Measurements from ENCODE around the gene SYNC. TPM values are rescaled to one million over a fixed set of nuclear protein-coding genes. Genes with fewer than 3 reads are reported as not detected.
"Not testable (repeated sequence)": the region's sequence is repeated elsewhere in the genome, so short reads cannot be mapped to it uniquely, and the experiment has no call there.

The SYNC gene
- total and polyA plus RNA-seq, 3 experiments from 2014 or later = not detected

- H3K27me3 ChIP-seq (ENCODE audit: insufficient read depth, low read length, poor library complexity, severe bottlenecking); H3K4me1 ChIP-seq (ENCODE audit: insufficient read depth, low read length); H3K36me3 ChIP-seq (ENCODE audit: insufficient read depth, low read length); CTCF ChIA-PET; H3K4me1 Mint-ChIP-seq; POLR2A ChIA-PET; H3K9me3 Mint-ChIP-seq; H3K27ac ChIP-seq (ENCODE audit: low read depth, low read length); H3K4me3 Mint-ChIP-seq; H3K4me3 ChIP-seq (ENCODE audit: low read length); H3K9me3 ChIP-seq (ENCODE audit: low read length); H3K36me3 Mint-ChIP-seq; H3K27ac Mint-ChIP-seq; DNase-seq: not testable (repeated sequence)
- peaks cover 8 to 12% of the 10 kb centered on the region in 2 donors for H3K27me3 Mint-ChIP-seq
Measured at GRCh38 chr1:32696996-32697395, 5.6 kb downstream of the SYNC start.

GRCh38 chr1:32696041-32696440 lies 6.5 kb downstream of the SYNC start:
- no peak overlapping the region for H3K4me3 Mint-ChIP-seq
- no peaks in the 10 kb centered on the region for H3K9me3 Mint-ChIP-seq
- H3K4me1 Mint-ChIP-seq = peaks cover 0 to 7% (median 0%) of the 10 kb centered on the region in 3 donors
- Histone ChIP-seq H3K4me1 (ENCODE audit: insufficient read depth, low read length) (no peaks in the 10 kb centered on the region), H3K9me3 (ENCODE audit: low read length) (no peaks in the 10 kb centered on the region), H3K27ac (ENCODE audit: low read depth, low read length) (no peak overlapping the region), H3K36me3 (ENCODE audit: insufficient read depth, low read length) (no peaks in the 10 kb centered on the region), H3K4me3 (ENCODE audit: low read length) (no peak overlapping the region), H3K27me3 (ENCODE audit: insufficient read depth, low read length, poor library complexity, severe bottlenecking) (no peaks in the 10 kb centered on the region)
- peaks cover 0 to 5% (median 0%) of the 10 kb centered on the region in 3 donors for H3K36me3 Mint-ChIP-seq
- no peak for DNase-seq
- H3K27ac Mint-ChIP-seq = peak overlapping the region in 1 of 8 donors; percentile 52
- CTCF ChIA-PET = no interaction called here
- POLR2A ChIA-PET = interaction anchor here (0.6 kb wide), 1 partner anchor 98 kb away, joined by 4 read pairs; no protein-coding TSS in a partner anchor
- peaks cover under 1 to 6% of the 10 kb centered on the region in 2 donors for H3K27me3 Mint-ChIP-seq

DNA sequence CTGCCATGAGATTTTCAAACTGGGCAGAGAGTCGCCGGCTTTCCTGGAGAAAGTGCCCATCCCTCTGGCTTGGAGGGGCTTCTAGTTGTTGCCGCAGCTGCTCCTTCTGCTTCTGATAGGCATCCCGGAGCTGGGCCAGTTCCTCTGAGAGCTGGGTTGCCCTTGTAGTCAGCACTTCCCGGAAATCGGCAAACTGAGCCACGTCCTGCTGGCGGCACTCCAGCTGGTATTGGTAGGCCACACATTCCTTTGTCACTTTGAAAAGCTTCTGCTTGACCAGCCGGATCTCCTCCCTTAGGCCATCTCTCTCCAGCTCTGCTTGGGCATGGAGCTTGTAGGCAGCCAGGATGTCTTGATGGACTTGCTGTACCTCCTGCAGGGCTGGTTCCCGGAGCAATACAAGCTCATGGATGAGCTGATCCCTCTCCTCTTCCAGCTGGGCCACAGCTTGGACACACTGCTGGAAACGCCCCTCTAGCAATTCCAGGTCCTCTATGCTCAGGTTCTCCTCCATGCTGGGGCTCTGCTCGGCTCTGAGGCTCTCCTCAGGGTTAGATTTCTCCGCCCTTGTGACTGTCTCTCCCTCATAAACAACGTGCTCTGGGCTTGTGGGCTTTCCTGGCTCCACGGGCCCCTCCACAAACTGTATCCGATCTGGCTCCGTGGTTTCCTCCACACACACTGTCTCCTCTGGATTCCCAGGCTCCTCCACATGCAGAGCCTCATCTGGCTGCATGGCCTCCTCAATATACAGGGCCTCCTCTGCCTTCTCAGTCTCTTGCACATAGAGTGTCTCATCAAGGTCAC lies 7.3 kb downstream of the SYNC start:
- Histone ChIP-seq H3K36me3 (ENCODE audit: insufficient read depth, low read length) (no peaks in the 10 kb centered on the region), H3K4me1 (ENCODE audit: insufficient read depth, low read length) (no peaks in the 10 kb centered on the region), H3K4me3 (ENCODE audit: low read length) (no peak overlapping the region), H3K27ac (ENCODE audit: low read depth, low read length) (peak overlapping the region; percentile 16), H3K9me3 (ENCODE audit: low read length) (no peaks in the 10 kb centered on the region), H3K27me3 (ENCODE audit: insufficient read depth, low read length, poor library complexity, severe bottlenecking) (no peaks in the 10 kb centered on the region)
- peaks cover 0 to 5% (median 0%) of the 10 kb centered on the region in 3 donors for H3K36me3 Mint-ChIP-seq
- H3K27me3 Mint-ChIP-seq = peaks cover 0 to 6% of the 10 kb centered on the region in 2 donors
- no peaks in the 10 kb centered on the region for H3K9me3 Mint-ChIP-seq
- no peak overlapping the region for H3K4me3 Mint-ChIP-seq
- POLR2A ChIA-PET = interaction anchor here (0.6 kb wide), 1 partner anchor 97 kb away, joined by 4 read pairs; no protein-coding TSS in a partner anchor
- DNase-seq = no peak
- peak overlapping the region in 1 of 8 donors; percentile 2 for H3K27ac Mint-ChIP-seq
- peaks cover 0 to 7% (median 0%) of the 10 kb centered on the region in 3 donors for H3K4me1 Mint-ChIP-seq
- CTCF ChIA-PET = no interaction called here

- no peaks in the 10 kb centered on the region for H3K9me3 ChIP-seq (ENCODE audit: low read length)
- H3K27ac ChIP-seq (ENCODE audit: low read depth, low read length) = no peak overlapping the region
- DNase-seq = no peak
- H3K4me1 ChIP-seq (ENCODE audit: insufficient read depth, low read length) = no peaks in the 10 kb centered on the region
- POLR2A ChIA-PET = interaction anchor here (0.6 kb wide), 1 partner anchor 215 kb away, joined by 5 read pairs; no protein-coding TSS in a partner anchor
- H3K9me3 Mint-ChIP-seq = no peaks in the 10 kb centered on the region
- peaks cover 0 to 5% (median 0%) of the 10 kb centered on the region in 3 donors for H3K36me3 Mint-ChIP-seq
- peaks cover 0 to 2% of the 10 kb centered on the region in 2 donors for H3K27me3 Mint-ChIP-seq
- no peak overlapping the region for H3K4me3 ChIP-seq (ENCODE audit: low read length)
- H3K4me1 Mint-ChIP-seq = peaks cover 0 to 7% (median 0%) of the 10 kb centered on the region in 3 donors
- no peaks in the 10 kb centered on the region for H3K27me3 ChIP-seq (ENCODE audit: insufficient read depth, low read length, poor library complexity, severe bottlenecking)
- CTCF ChIA-PET = no interaction called here
- H3K36me3 ChIP-seq (ENCODE audit: insufficient read depth, low read length) = no peaks in the 10 kb centered on the region
- H3K4me3 Mint-ChIP-seq = no peak overlapping the region
- H3K27ac Mint-ChIP-seq = no peak overlapping the region
Measured at GRCh38 chr1:32693455-32694174, 9.0 kb downstream of the SYNC start.

- POLR2A ChIA-PET = no interaction called here
- H3K36me3 Mint-ChIP-seq = peaks cover 7 to 45% (median 11%) of the 10 kb centered on the region in 3 donors
- H3K4me1 Mint-ChIP-seq = no peaks in the 10 kb centered on the region
- H3K4me3 ChIP-seq (ENCODE audit: low read length) = no peak overlapping the region
- no peak overlapping the region for H3K27ac ChIP-seq (ENCODE audit: low read depth, low read length)
- H3K9me3 Mint-ChIP-seq = no peaks in the 10 kb centered on the region
- no peaks in the 10 kb centered on the region for H3K9me3 ChIP-seq (ENCODE audit: low read length)
- no peaks in the 10 kb centered on the region for H3K27me3 Mint-ChIP-seq
- H3K27me3 ChIP-seq (ENCODE audit: insufficient read depth, low read length, poor library complexity, severe bottlenecking) = no peaks in the 10 kb centered on the region
- CTCF ChIA-PET = interaction anchor here (2.3 kb wide), 1 partner anchor 26 kb away, joined by 11 read pairs; no protein-coding TSS in a partner anchor
- no peak for DNase-seq
- H3K27ac Mint-ChIP-seq = no peak overlapping the region
- H3K4me3 Mint-ChIP-seq = no peak overlapping the region
- H3K36me3 ChIP-seq (ENCODE audit: insufficient read depth, low read length) = peaks cover 21% of the 10 kb centered on the region
- H3K4me1 ChIP-seq (ENCODE audit: insufficient read depth, low read length) = no peaks in the 10 kb centered on the region
Measured at GRCh38 chr1:32686387-32686786, 16.2 kb downstream of the SYNC start.

DNA sequence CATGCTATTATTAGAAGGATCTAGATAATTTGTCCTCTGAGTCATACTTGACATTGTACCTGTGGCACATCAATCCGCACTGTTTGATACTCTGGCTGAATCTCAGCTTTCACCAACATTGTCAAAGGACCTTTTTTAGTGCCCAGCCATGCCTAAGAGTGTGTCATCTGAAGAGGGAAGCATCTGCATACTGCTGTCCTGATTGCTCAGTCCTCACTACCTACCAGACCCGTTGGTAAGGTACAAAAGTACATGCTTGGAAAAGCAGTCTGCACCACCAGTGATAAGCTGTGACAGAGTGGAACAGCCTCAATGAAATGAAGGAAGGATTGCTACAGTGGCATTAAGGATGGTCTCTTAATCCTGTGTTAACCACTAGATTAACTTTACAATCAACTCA lies 17.1 kb downstream of the SYNC start:
- no peaks in the 10 kb centered on the region for H3K4me1 Mint-ChIP-seq
- H3K4me1 ChIP-seq (ENCODE audit: insufficient read depth, low read length) = no peaks in the 10 kb centered on the region
- H3K27ac ChIP-seq (ENCODE audit: low read depth, low read length) = no peak overlapping the region
- ChIA-PET POLR2A (no interaction called here), CTCF (no interaction called here)
- H3K4me3 ChIP-seq (ENCODE audit: low read length) = no peak overlapping the region
- H3K9me3 ChIP-seq (ENCODE audit: low read length) = no peaks in the 10 kb centered on the region
- DNase-seq = no peak
- peaks cover 30% of the 10 kb centered on the region for H3K36me3 ChIP-seq (ENCODE audit: insufficient read depth, low read length)
- H3K27ac Mint-ChIP-seq = peak overlapping the region in 2 of 8 donors; percentile 28 to 54
- no peaks in the 10 kb centered on the region for H3K27me3 Mint-ChIP-seq
- H3K4me3 Mint-ChIP-seq = no peak overlapping the region
- H3K27me3 ChIP-seq (ENCODE audit: insufficient read depth, low read length, poor library complexity, severe bottlenecking) = no peaks in the 10 kb centered on the region
- H3K9me3 Mint-ChIP-seq = no peaks in the 10 kb centered on the region
- H3K36me3 Mint-ChIP-seq = peaks cover 11 to 54% (median 13%) of the 10 kb centered on the region in 3 donors

DNA sequence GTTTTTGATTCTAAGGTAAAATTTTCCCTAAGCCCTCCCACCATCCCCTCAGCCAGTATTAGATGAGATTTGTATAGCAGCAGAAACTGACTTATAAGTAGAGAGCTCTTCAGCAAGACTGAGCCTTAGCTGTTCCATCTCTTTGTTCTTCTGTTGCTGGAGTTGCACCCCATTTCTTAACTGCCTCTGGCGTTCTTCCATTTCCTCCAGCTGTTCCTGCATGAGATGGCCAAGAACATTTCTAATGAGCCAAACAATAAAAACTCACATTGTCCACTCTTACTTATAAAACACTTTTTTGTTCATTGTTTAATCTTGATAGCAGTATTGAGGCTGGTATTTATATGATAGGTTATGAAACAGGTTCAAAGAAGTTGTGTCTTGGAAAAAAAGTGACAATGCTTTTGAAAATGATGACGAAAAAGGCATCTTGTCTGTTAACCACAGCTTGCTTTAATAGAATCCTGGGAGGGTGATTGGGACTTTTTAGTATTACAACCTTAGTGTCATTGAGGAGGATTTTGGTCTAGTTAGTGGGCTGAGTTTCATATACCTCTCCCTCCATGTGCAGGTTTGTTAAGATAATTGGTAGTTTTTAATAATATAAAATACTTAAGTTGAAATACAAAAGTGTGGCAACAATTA lies 18.3 kb downstream of the SYNC start:
- Mint-ChIP-seq H3K9me3 (no peaks in the 10 kb centered on the region), H3K27me3 (no peaks in the 10 kb centered on the region), H3K4me1 (no peaks in the 10 kb centered on the region), H3K36me3 (peaks cover 11 to 65% (median 17%) of the 10 kb centered on the region in 3 donors), H3K27ac (peak overlapping the region in 4 of 8 donors; percentile 7 to 71 (median 28)), H3K4me3 (no peak overlapping the region)
- Histone ChIP-seq H3K27ac (ENCODE audit: low read depth, low read length) (no peak overlapping the region), H3K4me3 (ENCODE audit: low read length) (no peak overlapping the region), H3K36me3 (ENCODE audit: insufficient read depth, low read length) (peaks cover 37% of the 10 kb centered on the region), H3K27me3 (ENCODE audit: insufficient read depth, low read length, poor library complexity, severe bottlenecking) (no peaks in the 10 kb centered on the region), H3K9me3 (ENCODE audit: low read length) (no peaks in the 10 kb centered on the region), H3K4me1 (ENCODE audit: insufficient read depth, low read length) (no peaks in the 10 kb centered on the region)
- ChIA-PET CTCF (no interaction called here), POLR2A (no interaction called here)
- DNase-seq = no peak

DNA sequence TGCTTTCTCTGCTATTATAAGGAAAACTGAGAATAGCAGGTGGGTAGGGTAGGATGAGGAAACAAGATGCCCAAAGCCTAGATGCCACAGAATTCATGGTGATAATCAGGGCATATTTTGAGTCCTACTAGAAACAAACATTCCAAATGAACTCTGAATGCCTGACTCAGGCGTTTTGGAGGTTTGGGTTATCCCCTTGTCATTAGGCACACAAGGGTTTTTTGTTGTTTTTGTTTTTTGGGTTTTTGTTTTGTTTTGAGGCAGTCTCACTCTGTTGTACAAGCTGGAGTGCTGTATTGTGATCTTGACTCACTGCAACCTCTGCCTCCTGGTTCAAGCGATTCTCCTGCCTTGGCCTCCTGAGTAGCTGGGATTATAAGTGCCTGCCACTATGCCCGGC lies 19.2 kb downstream of the SYNC start:
- H3K4me1 Mint-ChIP-seq = no peaks in the 10 kb centered on the region
- H3K4me3 Mint-ChIP-seq = no peak overlapping the region
- DNase-seq = no peak
- ChIA-PET POLR2A (no interaction called here), CTCF (no interaction called here)
- Histone ChIP-seq H3K27me3 (ENCODE audit: insufficient read depth, low read length, poor library complexity, severe bottlenecking) (no peaks in the 10 kb centered on the region), H3K4me3 (ENCODE audit: low read length) (no peak overlapping the region), H3K36me3 (ENCODE audit: insufficient read depth, low read length) (peaks cover 39% of the 10 kb centered on the region), H3K4me1 (ENCODE audit: insufficient read depth, low read length) (no peaks in the 10 kb centered on the region), H3K27ac (ENCODE audit: low read depth, low read length) (no peak overlapping the region), H3K9me3 (ENCODE audit: low read length) (no peaks in the 10 kb centered on the region)
- H3K36me3 Mint-ChIP-seq = peaks cover 11 to 72% (median 17%) of the 10 kb centered on the region in 3 donors
- no peaks in the 10 kb centered on the region for H3K27me3 Mint-ChIP-seq
- H3K9me3 Mint-ChIP-seq = no peaks in the 10 kb centered on the region
- H3K27ac Mint-ChIP-seq = no peak overlapping the region

Measured in CD8-positive, alpha-beta memory T cell (primary cell).